Loucy (cell line): ENCODE data around the gene FXYD6.

Source experiments
- H2AFZ ChIP-seq: fragments of 200-600 bp; sonication (generic); 2 replicates; pipeline ENCODE4 v1.6.0; 2016; ENCODE audit warnings: antibody characterized with exemption, mild to moderate bottlenecking, low read length, moderate library complexity
- H3F3A ChIP-seq: fragments of 200-600 bp; 2 replicates; pipeline ENCODE4 v1.6.0; 2016; ENCODE audit warnings: antibody characterized with exemption, low read depth, mild to moderate bottlenecking
- H3K27me3 ChIP-seq: fragments of 200-600 bp; sonication (generic); 2 replicates; pipeline ENCODE4 v1.6.1; 2014; ENCODE audit warnings: low read length, mild to moderate bottlenecking; ENCODE audit not compliant: insufficient read depth, poor library complexity, severe bottlenecking
- H3K36me3 ChIP-seq: fragments of 200-600 bp; sonication (generic); 2 replicates; pipeline ENCODE4 v1.6.1; 2016; ENCODE audit warnings: low read length; ENCODE audit not compliant: insufficient read depth
- H3K4me1 ChIP-seq: fragments of 200-600 bp; sonication (generic); 2 replicates; pipeline ENCODE4 v1.5.1; 2014; ENCODE audit warnings: low read length, mild to moderate bottlenecking; ENCODE audit not compliant: insufficient read depth, poor library complexity, severe bottlenecking
- H3K4me2 ChIP-seq: fragments of 200-600 bp; sonication (generic); 2 replicates; pipeline ENCODE4 v1.6.0; 2014; ENCODE audit warnings: antibody characterized with exemption, low read length, low read depth, mild to moderate bottlenecking; ENCODE audit not compliant: poor library complexity, severe bottlenecking
- H3K4me3 ChIP-seq: fragments of 200-600 bp; sonication (generic); 2 replicates; pipeline ENCODE4 v1.5.1; 2014; ENCODE audit warnings: low read length, mild to moderate bottlenecking, mixed read lengths; ENCODE audit not compliant: poor library complexity, severe bottlenecking
- H3K79me2 ChIP-seq: fragments of 200-600 bp; sonication (generic); 2 replicates; pipeline ENCODE4 v1.6.1; 2014; ENCODE audit warnings: low read length; ENCODE audit not compliant: insufficient read depth
- H3K9ac ChIP-seq: fragments of 200-600 bp; sonication (generic); 2 replicates; pipeline ENCODE4 v1.6.0; 2014; ENCODE audit warnings: mild to moderate bottlenecking, low read depth, low read length, moderate library complexity; ENCODE audit not compliant: poor library complexity, severe bottlenecking
- H3K9me2 ChIP-seq: fragments of 200-600 bp; sonication (generic); replicated peaks from 2 replicates; pipeline ENCODE4 v1.6.1; 2016; ENCODE audit warnings: low read depth, low read length, mixed read lengths
- H3K9me3 ChIP-seq: fragments of 200-600 bp; sonication (generic); 2 replicates; pipeline ENCODE4 v1.6.1; 2014; ENCODE audit warnings: mild to moderate bottlenecking, antibody characterized with exemption, low read length, low read depth; ENCODE audit not compliant: insufficient read depth
- H4K20me1 ChIP-seq: fragments of 200-600 bp; sonication (generic); 2 replicates; pipeline ENCODE4 v1.6.0; 2014; ENCODE audit warnings: antibody characterized with exemption, low read length, mild to moderate bottlenecking; ENCODE audit not compliant: insufficient read depth, poor library complexity, severe bottlenecking
- EZH2phosphoT487 ChIP-seq: fragments of 200-600 bp; IDR thresholded peaks from 2 replicates; pipeline ENCODE4 v1.6.1; 2018; ENCODE audit warnings: antibody characterized with exemption, mild to moderate bottlenecking, moderate library complexity, borderline replicate concordance
- TF ChIP-seq, protein P1 (sequence below): fragments of 200-600 bp; sonication (generic); conservative IDR thresholded peaks from 2 replicates; pipeline ENCODE4 v1.5.1; 2014; ENCODE audit warnings: mild to moderate bottlenecking, antibody characterized with exemption, low read length

The FXYD6 gene

DNA sequence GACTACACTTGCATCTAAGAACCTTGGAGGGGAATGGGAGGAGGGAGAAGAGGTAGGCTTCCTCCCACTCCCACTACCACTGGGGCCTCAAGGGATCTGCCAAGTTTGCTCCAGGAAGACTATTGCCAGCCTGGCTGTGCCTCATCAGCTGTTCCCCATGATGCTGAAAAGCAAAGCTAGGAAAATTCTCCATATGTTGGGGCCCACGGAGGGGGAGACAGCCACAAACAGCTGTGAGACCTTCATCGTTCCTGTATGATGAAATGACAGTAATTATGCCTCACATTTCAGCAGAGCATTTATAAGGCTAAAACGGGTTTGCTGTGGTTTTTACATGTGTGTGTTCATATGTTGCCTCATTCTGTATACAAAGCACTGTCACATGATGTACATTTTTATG, 86.2 kb downstream of the FXYD6 start:
- Histone ChIP-seq H3K4me3 (no peak overlapping the region), H3K4me1 (no peaks in the 10 kb centered on the region), H3F3A (no peaks in the 10 kb centered on the region), H2AFZ (no peak overlapping the region), H4K20me1 (no peaks in the 10 kb centered on the region), H3K9ac (no peak overlapping the region), H3K27me3 (no peaks in the 10 kb centered on the region), H3K9me2 (no peaks in the 10 kb centered on the region), H3K36me3 (no peaks in the 10 kb centered on the region), H3K4me2 (no peak overlapping the region), H3K9me3 (no peaks in the 10 kb centered on the region), H3K79me2 (no peaks in the 10 kb centered on the region)
- TF ChIP-seq, protein P1, sequence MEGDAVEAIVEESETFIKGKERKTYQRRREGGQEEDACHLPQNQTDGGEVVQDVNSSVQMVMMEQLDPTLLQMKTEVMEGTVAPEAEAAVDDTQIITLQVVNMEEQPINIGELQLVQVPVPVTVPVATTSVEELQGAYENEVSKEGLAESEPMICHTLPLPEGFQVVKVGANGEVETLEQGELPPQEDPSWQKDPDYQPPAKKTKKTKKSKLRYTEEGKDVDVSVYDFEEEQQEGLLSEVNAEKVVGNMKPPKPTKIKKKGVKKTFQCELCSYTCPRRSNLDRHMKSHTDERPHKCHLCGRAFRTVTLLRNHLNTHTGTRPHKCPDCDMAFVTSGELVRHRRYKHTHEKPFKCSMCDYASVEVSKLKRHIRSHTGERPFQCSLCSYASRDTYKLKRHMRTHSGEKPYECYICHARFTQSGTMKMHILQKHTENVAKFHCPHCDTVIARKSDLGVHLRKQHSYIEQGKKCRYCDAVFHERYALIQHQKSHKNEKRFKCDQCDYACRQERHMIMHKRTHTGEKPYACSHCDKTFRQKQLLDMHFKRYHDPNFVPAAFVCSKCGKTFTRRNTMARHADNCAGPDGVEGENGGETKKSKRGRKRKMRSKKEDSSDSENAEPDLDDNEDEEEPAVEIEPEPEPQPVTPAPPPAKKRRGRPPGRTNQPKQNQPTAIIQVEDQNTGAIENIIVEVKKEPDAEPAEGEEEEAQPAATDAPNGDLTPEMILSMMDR: no peak
- TF ChIP-seq EZH2phosphoT487: no peak

DNA sequence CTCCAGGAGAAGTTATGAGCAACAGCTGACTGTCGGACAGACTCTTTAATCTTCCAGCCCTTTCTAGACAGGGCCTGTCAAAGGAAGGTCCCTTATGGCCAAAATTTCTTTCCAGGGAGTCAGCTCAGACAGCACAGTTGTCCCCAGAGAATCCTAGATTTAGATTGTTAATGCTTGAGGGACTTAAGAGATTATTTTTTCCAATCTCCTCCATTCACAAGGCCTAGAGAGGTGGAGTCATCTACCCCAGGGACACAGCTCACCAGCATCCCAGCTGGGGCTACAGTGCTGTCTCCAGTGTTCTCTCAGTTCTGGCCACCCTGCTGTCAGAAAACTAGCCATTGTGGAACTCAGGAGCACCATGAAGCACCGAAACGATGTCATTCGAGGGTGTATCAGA, 87.2 kb downstream of the FXYD6 start:
- H3K4me2 ChIP-seq: no peak overlapping the region
- H3K9me2 ChIP-seq: no peaks in the 10 kb centered on the region
- H3K9me3 ChIP-seq: no peaks in the 10 kb centered on the region
- H3K27me3 ChIP-seq: no peaks in the 10 kb centered on the region
- H3K4me3 ChIP-seq: no peak overlapping the region
- H3K9ac ChIP-seq: no peak overlapping the region
- no peaks in the 10 kb centered on the region for H3F3A ChIP-seq
- no peaks in the 10 kb centered on the region for H3K36me3 ChIP-seq
- H3K4me1 ChIP-seq: no peaks in the 10 kb centered on the region
- no peak for TF ChIP-seq EZH2phosphoT487
- TF ChIP-seq, protein P1: no peak
- no peak overlapping the region for H2AFZ ChIP-seq
- no peaks in the 10 kb centered on the region for H4K20me1 ChIP-seq
- no peaks in the 10 kb centered on the region for H3K79me2 ChIP-seq
